T-helper 1 cell treated with Interleukin-12 subunit alpha and Interleukin-12 subunit beta and Interleukin-4 antibody, amounts not matched to agents 30 ng/mL and 1 ng/mL, for 36 hours (primary cell): ENCODE measurements around the gene TBCC. TPM values are rescaled to one million over a fixed set of nuclear protein-coding genes. Genes with fewer than 3 reads are reported as not detected.

ENCODE experiments used
- intact Hi-C: fragments of 100-400 bp; cut with micrococcal nuclease; formaldehyde crosslinking; loops from one replicate; pipeline ENCODE4 v1.15.1; 2024
- total RNA-seq: library from RNA; stranded (reverse); gene quantifications from 2 replicates; pipeline ENCODE4 v1.2.3, GENCODE V29; 2022

Gene TBCC
- total RNA-seq, 1 donor from 2014 or later, result 35.0 TPM

DNA sequence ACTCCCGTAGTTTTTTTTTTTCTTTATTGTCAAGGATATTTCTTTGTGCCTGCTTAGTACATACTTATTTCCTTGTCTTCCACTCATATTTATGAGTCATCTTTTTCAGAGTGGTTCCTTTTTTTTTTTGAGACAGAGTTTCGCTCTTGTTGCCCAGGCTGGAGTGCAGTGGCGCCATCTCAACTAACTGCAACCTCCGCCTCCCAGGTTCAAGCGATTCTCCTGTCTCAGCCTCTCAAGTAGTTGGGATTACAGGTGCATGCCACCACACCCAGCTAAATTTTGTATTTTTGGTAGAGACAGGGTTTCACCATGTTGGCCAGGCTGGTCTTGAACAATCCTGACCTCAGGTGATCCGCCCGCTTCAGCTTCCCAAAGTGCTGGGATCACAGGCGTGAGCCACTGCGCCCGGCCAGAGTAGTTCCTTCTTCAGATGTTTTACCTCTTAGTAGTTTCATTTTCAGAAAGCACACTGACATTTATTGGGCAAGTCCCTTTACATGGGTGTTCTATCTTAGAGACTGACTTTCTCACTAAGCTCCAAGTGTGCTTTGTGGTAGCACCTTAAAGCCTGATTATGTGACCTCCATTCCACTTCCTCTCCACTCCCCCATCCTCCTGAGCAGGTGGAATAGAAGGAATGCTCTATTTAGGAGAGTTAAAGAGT is 29.1 kb upstream of the TBCC start:
- intact Hi-C loops, result loop anchor here (2.0 to 10.0 kb wide), 4 partner anchors 154 to 723 kb away; partner anchors contain the start of genes CNPY3, TAF8 and TRERF1

DNA sequence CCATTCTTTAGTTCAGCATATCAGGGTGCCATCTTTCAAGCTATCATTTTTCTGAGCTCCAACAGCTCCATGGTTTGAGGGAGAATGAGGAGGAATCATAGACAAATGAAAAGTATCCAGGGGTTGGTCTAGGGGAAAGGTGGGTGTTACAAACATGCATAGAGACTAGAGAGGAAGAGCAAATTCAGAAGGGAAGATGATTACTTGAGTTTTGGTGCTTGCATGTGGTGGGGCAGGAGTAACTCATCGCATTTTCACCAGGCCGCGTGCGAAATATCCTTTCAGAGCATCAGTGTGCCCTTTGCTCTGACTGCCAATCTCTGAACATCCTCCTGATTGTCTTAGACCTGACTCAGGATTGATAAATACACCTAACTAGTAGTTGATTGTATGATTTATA is 28.3 kb upstream of the TBCC start:
- intact Hi-C loops, result loop anchor here (2.0 to 10.0 kb wide), 4 partner anchors 155 to 722 kb away; partner anchors contain the start of genes CNPY3, TAF8 and TRERF1

DNA sequence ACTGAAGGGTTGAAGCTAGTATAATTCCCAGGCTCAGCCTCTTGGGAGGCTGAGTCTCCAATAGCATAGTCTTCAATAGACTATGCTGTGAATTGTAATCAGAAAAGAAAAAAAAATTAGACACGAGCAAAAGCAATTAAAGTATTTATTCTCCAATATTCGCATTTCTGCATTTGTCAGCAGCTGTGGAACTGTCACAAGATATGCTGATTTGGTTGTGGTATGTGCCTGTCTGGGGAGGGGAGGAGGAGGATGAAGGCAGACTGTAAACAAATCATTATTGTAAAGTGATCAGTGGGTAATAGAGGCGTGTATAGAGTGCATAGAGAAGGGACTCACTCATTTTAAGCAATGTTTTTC is 25.8 kb upstream of the TBCC start:
- intact Hi-C loops, result loop anchor here (1.0 to 10.0 kb wide), 11 partner anchors 11 to 719 kb away; partner anchors contain the start of genes BICRAL, KLC4, KLHDC3 and MRPL2

DNA sequence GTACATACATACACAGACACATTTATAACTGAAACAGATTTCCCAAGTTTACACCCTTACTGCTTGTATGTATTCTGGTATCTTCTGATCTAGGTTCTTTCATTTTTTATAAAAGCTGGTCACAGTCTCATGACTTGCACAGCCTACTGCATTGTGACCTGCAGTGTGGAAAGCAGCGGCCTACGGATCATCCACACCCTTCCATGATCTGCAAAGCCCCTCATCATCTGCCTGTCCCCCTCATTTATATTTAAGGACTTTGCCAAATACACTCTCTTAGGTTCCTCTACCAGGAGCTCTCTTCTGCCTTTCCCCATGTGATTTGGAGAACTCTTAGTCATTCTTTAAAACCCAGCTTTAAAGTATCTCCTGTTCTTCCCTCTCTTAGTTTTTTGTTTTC is 23.9 kb upstream of the TBCC start:
- intact Hi-C loops, result loop anchor here (2.0 to 10.0 kb wide), 5 partner anchors 43 to 718 kb away; partner anchors contain the start of genes SRF, TAF8 and TRERF1

DNA sequence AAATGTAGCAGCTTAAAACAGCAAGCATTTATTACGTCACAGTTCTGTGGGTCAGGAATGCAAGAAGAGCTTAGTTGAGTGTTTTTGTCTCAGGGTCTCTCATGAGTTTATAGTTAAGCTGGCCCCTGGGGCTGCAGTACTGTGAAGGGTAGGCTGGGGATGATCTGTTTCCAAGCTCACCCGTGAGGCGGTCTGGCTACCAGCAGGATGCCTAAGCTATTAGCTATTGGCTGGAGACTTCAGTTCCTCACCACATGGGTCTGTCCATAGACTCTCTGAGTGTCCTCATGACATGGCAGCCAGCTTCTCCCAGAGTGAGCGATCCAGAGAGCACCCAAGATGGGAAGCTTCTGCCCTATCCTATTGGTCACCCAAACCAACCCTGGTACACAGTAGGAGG is 23.1 kb upstream of the TBCC start:
- intact Hi-C loops, result no loop called here

DNA sequence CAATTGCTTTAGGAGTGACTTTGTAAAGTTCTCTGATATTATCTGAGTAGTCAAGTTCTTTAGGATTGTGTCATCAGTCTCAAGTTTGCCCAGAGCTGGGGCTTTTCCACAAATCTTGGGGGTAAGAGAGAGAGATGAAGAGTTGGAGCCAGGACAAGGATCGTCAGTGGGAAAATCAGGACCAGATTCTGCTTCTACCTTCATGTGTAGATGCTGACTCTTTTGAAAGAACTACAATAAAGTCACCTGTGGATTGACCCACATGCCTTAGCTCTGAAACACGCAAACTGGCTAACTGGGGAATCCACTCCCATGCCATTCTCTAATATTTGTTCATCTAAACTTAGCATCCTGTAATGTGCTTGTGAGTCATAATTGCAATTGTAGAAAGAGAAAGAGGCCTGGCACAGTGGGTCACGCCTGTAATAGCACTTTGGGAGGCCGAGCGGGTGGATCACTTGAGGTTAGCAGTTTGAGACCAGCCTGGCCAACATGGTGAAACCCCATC is 20.3 kb upstream of the TBCC start:
- intact Hi-C loops, result no loop called here

DNA sequence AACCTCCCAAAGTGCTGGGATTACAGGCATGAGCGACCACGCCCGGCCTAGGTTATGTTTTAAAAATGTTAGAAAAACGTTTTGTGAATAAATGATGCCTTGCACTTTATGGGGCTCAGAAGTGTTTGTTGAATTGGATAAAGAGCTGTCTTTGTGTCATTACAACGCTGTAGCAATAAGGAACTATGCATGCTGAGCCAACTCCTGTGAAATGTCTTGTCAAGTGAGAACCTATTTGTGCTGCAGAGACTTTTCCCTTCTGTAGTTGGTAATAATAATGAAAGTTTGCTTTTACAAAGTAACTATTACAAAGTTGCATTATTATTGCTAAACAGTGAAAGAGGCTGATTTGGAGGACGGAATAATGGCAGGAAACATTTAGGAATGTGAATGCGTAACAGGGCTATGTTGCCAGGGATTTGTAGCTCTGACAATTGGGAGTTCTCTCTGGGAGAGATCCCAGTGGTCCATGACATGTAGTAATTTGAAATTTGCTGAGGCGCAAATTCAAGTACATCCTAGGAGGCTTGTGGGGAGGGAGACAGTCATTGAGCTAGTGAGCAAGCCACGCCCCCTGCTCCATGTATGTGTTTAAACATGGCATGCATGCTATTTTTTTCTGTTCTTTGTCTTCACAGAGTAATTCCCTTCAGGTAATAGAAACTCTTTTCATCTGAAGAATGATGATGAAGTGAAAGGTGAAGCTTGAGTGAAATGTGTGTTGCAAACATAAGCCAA is 19.2 kb upstream of the TBCC start:
- intact Hi-C loops, result no loop called here

DNA sequence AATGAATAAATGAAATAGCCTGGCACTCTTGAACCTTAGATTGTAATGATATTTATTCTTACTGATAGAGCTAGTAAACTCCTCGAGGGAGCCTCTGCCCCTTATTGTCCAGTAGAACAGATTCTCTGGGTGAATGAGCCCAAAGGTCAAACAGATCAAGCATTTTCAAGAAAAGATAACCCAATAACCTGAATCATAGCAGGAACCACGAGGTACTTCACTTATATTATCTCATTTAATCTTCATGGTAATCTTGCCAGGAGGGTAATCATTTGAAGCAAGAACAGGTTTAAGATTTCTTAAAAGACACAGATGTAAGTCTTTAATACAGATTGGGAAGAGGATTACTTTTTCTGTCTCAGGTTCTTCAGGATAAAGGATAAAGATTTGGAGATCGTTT is 17.0 kb upstream of the TBCC start:
- intact Hi-C loops, result no loop called here

DNA sequence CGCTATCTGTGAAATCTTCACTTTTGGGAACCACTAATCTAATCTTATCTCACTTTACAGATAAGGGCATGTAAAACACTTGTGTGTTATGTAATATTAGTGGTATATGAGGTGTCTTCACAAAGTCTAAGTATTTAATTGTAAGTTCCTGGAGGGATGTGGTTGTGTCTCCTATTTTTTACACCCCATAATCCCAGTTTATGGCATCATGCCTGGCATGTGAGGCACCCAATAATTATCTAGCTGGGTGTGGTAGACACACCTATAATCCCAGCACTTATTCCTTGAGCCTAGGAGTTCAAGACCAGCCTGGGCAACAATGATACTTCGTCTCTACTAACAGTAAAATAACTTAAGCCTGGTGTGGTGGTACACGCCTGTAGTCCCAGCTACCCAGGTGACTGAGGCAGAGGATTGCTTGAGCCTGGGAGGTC is 16.5 kb upstream of the TBCC start:
- intact Hi-C loops, result no loop called here

DNA sequence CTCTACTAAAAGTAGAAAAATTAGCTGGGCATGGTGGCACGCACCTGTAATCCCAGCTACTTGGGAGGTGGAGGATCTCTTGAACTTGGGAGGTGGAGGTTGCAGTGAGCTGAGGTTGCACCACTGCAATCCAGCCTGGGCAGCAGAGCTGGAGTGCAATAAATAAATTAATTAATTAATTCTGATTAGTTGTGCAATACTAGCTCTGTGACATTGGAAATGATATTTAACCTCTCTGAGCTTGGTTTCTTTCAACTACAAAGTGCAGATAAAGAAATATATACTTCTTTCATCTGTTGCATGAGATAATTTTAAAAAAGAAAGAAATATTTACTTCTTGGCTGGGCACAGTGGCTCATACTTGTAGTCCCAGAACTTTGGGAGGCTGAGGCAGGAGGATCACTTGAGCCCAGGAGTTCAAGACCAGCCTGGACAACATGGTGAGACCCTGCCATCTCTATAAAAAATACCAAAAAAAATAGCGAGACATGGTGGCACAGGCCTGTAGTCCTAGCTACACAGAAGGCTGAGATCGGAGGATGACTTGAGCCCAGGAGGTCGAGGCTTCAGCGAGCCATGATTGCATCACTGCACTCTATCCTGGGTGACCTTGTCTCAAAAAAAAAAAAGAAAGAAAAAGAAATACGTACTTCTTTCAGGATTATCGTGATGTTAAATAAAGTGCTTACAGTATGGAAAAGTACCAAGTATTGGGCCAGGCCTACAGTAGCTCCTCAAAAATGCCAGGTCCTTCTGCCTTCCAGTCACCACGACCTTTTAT is 15.6 kb upstream of the TBCC start:
- intact Hi-C loops, result no loop called here

DNA sequence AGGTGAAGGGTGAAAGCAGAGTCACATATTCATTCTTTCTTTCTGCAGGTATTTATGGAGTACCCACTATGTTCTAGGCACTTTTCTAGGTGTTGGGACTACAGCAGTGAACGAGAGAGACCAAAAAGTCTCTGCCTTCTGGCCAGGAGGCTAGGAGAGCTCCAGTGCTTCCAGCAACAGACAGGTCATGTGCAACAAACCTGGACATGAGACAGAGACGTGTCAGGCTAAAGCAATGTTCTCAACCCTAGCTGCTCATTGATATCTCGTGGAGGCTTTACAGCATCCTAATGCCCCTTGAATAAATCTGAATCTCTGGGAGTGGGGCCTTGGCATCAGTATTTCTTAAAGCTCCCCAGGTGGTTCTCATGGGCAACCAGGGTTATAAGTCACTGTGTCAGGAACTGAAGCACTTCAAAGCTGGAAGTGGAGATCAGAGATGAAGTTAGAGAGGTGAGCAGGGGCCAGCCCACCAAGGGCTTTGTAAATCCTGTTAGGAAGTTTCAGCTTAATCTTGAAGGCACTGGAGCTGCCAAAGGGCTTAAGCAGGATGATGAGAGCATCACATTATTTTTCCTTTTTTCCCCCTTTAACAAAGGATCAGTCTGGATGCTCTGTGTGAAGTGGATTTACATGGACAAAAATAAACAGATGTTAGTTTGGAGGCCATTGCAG is 13.0 kb upstream of the TBCC start:
- intact Hi-C loops, result no loop called here

DNA sequence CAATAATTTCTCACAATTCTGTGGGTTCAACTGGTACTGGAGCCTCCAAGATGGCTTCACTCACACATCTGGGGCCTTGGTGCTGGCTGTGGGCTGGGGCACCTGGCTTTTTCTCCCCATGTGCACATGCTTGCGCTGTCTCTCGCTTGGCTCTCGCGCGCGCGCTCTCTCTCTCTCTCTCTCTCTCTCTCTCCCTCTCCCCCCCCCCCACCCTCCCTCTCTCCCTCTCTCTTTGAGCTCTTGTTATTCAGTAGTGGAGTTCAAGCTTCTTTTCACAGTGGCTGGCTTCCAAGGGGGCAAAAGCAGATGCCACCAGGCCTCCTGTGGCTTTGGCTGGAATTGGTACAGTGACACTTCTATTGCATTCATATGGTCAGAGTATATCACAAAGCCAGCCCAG is 10.8 kb upstream of the TBCC start:
- intact Hi-C loops, result no loop called here

DNA sequence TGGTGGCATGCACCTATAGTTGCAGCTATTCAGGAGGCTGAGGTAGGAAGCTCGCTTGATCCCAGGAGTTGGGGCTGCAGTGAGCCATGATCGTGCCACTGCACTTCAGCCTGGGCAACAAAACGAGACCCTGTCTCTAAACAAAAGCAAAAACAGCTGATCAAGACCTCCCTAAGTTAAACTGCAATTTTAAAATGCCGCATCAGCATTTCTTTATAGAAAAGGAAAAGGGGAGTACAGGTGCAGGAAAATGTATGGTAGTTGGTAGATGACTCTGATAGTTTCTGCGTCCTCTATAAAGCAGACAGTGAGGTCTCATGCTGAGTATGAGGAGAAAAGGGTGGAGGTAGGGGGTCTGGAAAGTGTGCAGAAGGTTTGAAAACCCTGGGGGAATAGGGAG is 8.9 kb upstream of the TBCC start:
- intact Hi-C loops, result no loop called here

DNA sequence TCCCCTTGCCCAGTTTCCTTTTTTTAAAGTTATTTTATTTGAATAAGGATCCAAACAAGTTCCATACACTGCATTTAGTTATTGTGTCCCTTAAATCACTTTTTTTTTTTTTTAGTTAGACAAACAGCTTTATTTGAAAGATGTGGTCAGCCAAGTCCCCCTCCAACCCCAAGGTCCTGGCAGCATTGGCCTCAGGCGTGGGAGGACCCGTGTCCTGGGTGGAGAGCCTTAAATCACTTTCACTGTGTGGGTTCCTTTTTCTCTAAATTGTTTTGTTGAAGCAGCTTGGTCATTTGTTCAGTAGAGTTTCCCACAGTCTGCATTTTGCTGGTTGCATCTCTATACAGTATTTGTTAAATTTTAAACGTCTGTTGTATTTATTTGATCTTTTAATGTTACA is 5.2 kb upstream of the TBCC start:
- intact Hi-C loops, result no loop called here

DNA sequence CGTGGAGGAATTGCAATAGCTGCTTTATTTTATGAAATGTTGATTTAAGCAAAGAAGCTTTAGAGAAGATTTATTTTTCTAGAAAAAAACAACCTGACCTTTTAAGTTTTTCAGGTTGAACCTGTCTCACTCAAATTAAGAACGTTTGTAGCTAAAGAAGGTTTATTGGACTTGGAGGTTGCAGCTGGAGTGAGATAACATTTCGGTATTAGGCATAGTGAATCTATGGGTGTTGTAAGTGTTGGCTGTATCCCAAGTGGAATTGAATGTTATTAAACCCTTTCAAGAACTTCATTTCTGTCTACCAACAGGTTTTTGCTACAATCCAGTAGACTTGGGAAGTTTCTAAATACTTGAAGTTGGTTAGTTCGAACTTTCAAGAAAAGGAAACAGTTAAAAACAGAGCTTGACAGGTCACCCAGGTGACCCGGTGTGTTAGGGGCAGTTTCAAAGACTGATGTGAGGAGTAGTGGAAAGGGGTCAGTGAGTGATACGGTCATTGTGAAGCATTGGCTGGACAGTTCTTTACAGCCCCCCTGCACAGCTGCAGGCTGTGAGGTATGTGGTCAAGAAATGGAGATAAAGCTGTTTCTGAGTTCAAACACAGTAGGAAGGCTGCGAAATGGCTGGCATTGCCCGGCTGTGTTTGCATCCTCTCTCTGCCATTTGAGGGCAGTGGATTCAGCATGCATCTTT is 2.4 kb upstream of the TBCC start:
- intact Hi-C loops, result loop anchor here (10.0 kb wide), 1 partner anchor 534 kb away; the partner anchor contains the start of gene MRPS10

DNA sequence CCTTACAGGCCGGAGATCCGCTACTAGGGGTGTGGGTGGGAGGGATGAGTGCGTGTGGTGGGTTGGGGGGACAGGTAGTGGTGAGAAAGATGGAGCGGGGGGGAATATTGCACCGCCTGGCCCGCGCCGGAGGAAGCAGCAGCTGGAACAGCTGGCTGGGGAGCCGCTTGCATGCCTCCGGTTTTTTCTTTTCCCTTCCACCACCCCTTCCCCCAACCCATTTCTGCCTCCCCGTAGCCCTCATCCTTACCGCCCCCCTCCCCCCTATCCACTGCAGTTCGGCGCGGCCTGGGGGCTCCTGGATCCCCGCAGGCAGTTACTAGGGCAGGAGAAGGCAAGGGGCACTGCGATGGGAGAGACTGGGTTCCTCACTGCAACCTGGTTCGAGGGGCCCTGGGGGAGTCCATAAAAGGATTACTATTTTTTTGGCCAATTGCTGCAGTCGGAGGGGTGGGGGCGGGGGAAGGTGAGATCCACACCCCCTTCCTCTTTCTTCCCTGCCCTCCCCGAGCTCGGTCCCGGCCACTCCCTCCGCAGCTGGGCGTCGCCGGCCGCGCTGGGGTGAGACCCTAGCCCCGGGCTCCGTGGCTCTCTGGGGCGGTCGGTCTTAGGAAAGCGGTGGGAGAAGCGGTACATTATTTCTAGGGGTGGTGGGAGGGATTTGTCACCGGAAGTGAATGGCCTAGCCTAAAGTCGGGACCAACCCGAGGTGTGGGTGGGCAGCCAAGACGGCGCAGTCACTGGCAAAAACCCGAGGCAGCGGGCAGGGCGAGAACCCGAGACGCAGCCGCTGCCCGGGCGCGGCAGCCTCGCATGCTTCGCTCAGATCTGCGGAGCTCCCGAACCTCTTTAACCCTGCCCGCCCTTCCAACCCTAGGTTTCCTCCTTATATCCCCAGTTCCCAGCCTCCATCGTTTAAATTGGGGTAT is 824 bp upstream of the TBCC start:
- intact Hi-C loops, result loop anchor here (1.0 to 10.0 kb wide), 18 partner anchors 20 to 1674 kb away; partner anchors contain the start of genes BICRAL, BYSL, CNPY3 and GTPBP2

DNA sequence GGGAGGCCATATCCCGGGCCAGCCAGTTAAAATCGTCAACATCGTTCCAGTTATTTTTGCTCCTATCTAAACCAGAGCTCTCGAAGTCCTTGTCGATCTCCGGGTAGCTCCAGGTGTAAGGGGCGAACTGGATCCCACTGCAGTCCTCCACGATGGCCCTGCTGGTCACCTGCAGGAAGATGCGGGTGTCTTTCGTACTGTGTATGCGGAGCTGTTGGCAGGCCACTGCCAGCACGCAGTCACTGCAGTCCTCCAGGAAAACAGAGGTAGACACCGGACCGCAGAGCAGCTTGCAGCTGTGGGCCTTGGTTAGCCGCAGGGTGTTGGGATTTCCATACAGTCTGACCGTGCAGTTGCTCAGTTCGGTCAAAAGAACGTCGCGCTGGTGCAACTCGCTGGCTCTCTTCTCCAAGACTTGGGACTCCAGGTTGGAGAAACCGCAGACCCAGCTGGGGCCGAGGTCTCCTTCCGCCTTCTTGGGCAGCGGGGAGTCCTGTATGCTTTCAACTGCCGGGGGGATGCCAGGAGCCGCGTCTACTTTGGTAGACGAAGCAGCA is 742 bp downstream of the TBCC start:
- intact Hi-C loops, result loop anchor here (10.0 kb wide), 1 partner anchor 530 kb away; the partner anchor contains the start of gene MRPS10

DNA sequence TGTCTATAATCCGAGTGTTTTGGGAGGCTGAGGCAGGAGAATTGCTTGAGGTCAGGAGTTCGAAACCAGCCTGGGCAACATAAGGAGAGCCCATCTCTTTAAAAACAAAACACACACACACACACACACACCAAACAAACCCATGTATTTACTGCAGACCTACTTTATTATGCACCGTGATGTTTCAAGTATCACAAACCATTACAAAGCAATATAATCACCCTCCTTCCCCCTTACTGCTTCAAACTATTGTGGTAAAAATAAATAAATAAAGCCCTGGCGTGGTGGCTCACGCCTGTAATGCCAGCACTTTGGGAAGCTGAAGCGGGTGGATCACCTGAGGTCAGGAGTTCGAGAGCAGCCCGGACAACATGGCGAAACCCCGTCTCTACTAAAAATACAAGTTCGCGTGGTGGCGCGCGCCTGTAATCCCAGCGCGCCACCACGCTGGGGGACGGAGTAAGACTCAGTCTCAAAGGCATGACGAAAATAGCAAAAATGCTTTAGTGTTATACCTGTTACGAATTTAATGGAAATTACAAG is 1.5 kb downstream of the TBCC start:
- intact Hi-C loops, result loop anchor here (10.0 kb wide), 1 partner anchor 530 kb away; the partner anchor contains the start of gene MRPS10
